ENCODE results near the gene ARF1. TPM values are rescaled to one million over a fixed set of nuclear protein-coding genes. Genes with fewer than 3 reads are reported as not detected.
A peak's percentile ranks its signal among the peaks of the same experiment; 100 is the strongest.

Gene ARF1
- total and polyA plus RNA-seq, 4 donors: 232 to 356 (median 320) TPM

DNA sequence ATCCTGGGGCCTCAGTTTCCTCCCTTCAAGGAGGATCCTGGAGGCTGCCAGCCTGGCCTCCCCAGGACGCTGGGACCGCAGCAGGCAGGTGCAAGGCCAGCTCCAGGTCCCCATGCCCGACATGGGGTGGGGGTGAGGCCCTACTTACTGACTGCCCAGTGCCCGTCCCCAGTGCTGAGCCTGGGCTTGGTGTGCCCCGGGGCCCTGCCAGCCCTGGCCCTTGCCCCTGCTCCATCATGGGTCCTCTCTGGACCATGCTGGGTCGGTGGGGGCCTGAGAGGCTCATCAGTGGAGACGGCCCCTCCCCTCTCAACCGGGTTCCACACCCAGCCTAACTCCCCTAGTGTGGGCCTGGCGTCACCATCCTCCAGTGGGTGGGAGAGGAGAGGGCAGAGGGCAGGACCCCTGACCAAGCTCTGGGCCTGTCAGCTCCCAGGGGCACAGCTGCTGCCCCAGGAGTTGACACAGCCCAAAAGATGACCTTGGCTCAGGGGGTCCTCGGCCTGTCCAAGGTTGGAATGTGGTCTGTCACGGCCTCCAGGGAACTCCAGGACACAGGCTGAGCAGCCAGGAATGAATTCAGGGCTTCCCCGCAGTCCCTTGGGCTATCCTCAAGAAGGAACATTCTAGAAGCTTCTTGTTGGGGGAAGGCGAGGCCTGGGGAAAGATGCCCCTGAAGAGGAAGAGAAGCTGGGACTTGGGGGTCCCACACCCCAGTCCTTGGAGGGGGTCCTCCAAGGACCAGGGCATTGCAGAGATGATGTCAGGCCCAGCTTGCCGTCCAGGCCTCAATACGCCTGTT lies 17.6 kb upstream of the ARF1 start:
- ATAC-seq (ENCODE audit: low FRiP score): no peak
- WGBS, 2 donors: 70 to 74% methylated on average over 15 of the region's 15 CpGs
- no peaks in the 10 kb centered on the region for H3K27me3 ChIP-seq (ENCODE audit: control insufficient read depth in 1 of 2, insufficient read depth in 2 of 2, low read length in 1 of 2)

DNA sequence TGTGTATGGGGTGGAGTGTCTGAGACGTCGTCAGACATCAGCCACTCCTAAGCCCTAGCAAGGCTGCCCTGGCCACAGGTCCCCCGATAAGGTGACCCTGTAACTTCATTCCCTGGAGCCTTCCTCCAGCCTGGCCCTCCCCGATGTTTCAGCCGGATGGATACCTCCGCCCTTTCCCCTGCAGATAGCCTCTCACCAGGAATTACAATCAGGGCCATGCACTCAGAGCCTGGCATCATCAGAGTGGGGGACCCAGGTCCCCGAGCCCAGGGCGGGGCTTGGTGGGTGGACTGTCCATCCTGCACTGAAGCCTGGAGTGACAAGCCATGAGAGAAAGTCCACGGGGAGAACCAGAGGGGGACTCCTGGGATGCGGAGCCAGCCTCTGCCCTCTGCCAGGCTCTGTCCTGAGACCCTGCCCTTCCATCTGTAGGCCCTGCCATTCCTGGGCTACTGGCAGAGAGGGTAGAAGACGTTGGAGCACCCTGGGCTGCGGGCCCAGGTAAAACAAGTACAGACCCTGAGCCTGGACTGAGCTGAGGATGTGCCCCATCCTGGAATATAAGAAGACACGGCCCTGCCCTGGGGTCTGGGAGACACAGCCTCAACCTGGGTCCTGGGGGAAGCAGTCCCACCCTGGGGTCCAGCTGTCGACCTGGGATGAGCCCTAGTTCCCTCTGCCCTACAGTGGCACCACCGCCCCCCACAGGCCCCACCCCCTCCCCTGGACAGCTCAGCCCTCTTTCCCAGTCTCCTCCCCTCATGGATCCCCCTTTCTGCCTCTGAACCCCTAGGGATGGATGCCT lies 16.8 kb upstream of the ARF1 start:
- Histone ChIP-seq H3K4me3 (ENCODE audit: low read length in 2 of 2) (no peak overlapping the region), H3K9me3 (ENCODE audit: control insufficient read depth, low read length) (no peaks in the 10 kb centered on the region), H3K36me3 (ENCODE audit: control insufficient read depth in 1 of 2, insufficient read depth in 2 of 2, low read length in 1 of 2) (no peaks in the 10 kb centered on the region), H3K4me1 (ENCODE audit: control insufficient read depth in 1 of 2, insufficient read depth in 2 of 2, low read length in 2 of 2) (no peaks in the 10 kb centered on the region), H3K27ac (ENCODE audit: low read depth in 1 of 2, low read length in 2 of 2) (no peak overlapping the region), H3K27me3 (ENCODE audit: control insufficient read depth in 1 of 2, insufficient read depth in 2 of 2, low read length in 1 of 2) (no peaks in the 10 kb centered on the region)
- 75 to 79% methylated on average over 15 of the region's 15 CpGs for WGBS, 2 donors
- intact Hi-C loops (cut with DNase I): no loop called here
- DNase-seq (peak in 1 of 2 donors; percentile 30), ATAC-seq (ENCODE audit: low FRiP score) (no peak)

More for the DNA sequence above, 17.6 kb upstream of the ARF1 start:
- H3K4me3 ChIP-seq (ENCODE audit: low read length in 2 of 2): no peak overlapping the region
- no peaks in the 10 kb centered on the region for H3K9me3 ChIP-seq (ENCODE audit: control insufficient read depth, low read length)
- intact Hi-C loops (cut with DNase I): no loop called here
- peak; percentile 20 to 51 for DNase-seq
- H3K27ac ChIP-seq (ENCODE audit: low read depth in 1 of 2, low read length in 2 of 2): no peak overlapping the region
- no peaks in the 10 kb centered on the region for H3K36me3 ChIP-seq (ENCODE audit: control insufficient read depth in 1 of 2, insufficient read depth in 2 of 2, low read length in 1 of 2)
- no peaks in the 10 kb centered on the region for H3K4me1 ChIP-seq (ENCODE audit: control insufficient read depth in 1 of 2, insufficient read depth in 2 of 2, low read length in 2 of 2)

GRCh38 chr1:228066416-228066815 lies 16.1 kb upstream of the ARF1 start:
- no peak overlapping the region for H3K4me3 ChIP-seq (ENCODE audit: low read length in 2 of 2)
- no peaks in the 10 kb centered on the region for H3K27me3 ChIP-seq (ENCODE audit: control insufficient read depth in 1 of 2, insufficient read depth in 2 of 2, low read length in 1 of 2)
- H3K4me1 ChIP-seq (ENCODE audit: control insufficient read depth in 1 of 2, insufficient read depth in 2 of 2, low read length in 2 of 2): no peaks in the 10 kb centered on the region
- H3K36me3 ChIP-seq (ENCODE audit: control insufficient read depth in 1 of 2, insufficient read depth in 2 of 2, low read length in 1 of 2): no peaks in the 10 kb centered on the region
- DNase-seq (peak in 1 of 2 donors; percentile 35), ATAC-seq (ENCODE audit: low FRiP score) (no peak)
- WGBS, 2 donors: 25 to 37% methylated on average over 4 of the region's 4 CpGs
- H3K27ac ChIP-seq (ENCODE audit: low read depth in 1 of 2, low read length in 2 of 2): no peak overlapping the region
- intact Hi-C loops (cut with DNase I): no loop called here
- H3K9me3 ChIP-seq (ENCODE audit: control insufficient read depth, low read length): no peaks in the 10 kb centered on the region

- Histone ChIP-seq H3K4me3 (ENCODE audit: low read length in 2 of 2) (no peak overlapping the region), H3K4me1 (ENCODE audit: control insufficient read depth in 1 of 2, insufficient read depth in 2 of 2, low read length in 2 of 2) (no peaks in the 10 kb centered on the region), H3K9me3 (ENCODE audit: control insufficient read depth, low read length) (no peaks in the 10 kb centered on the region), H3K27me3 (ENCODE audit: control insufficient read depth in 1 of 2, insufficient read depth in 2 of 2, low read length in 1 of 2) (no peaks in the 10 kb centered on the region), H3K27ac (ENCODE audit: low read depth in 1 of 2, low read length in 2 of 2) (no peak overlapping the region), H3K36me3 (ENCODE audit: control insufficient read depth in 1 of 2, insufficient read depth in 2 of 2, low read length in 1 of 2) (no peaks in the 10 kb centered on the region)
- ATAC-seq (ENCODE audit: low FRiP score) (no peak), DNase-seq (peak; percentile 34 to 61)
- WGBS, 2 donors: 49 to 54% methylated on average over 10 of the region's 10 CpGs
- intact Hi-C loops (cut with DNase I): no loop called here
These were observed 15.4 kb upstream of the ARF1 start for GRCh38 chr1:228066891-228067654.

GRCh38 chr1:228068359-228068758 lies 14.1 kb upstream of the ARF1 start:
- Histone ChIP-seq H3K4me3 (ENCODE audit: low read length in 2 of 2) (no peak overlapping the region), H3K4me1 (ENCODE audit: control insufficient read depth in 1 of 2, insufficient read depth in 2 of 2, low read length in 2 of 2) (no peaks in the 10 kb centered on the region), H3K36me3 (ENCODE audit: control insufficient read depth in 1 of 2, insufficient read depth in 2 of 2, low read length in 1 of 2) (no peaks in the 10 kb centered on the region), H3K27ac (ENCODE audit: low read depth in 1 of 2, low read length in 2 of 2) (no peak overlapping the region), H3K27me3 (ENCODE audit: control insufficient read depth in 1 of 2, insufficient read depth in 2 of 2, low read length in 1 of 2) (no peaks in the 10 kb centered on the region), H3K9me3 (ENCODE audit: control insufficient read depth, low read length) (no peaks in the 10 kb centered on the region)
- ATAC-seq (ENCODE audit: low FRiP score): no peak
- intact Hi-C loops (cut with DNase I): no loop called here
- WGBS, 2 donors: 75 to 79% methylated on average over 7 of the region's 7 CpGs
- no peak for DNase-seq

- no peaks in the 10 kb centered on the region for H3K36me3 ChIP-seq (ENCODE audit: control insufficient read depth in 1 of 2, insufficient read depth in 2 of 2, low read length in 1 of 2)
- DNase-seq (no peak), ATAC-seq (ENCODE audit: low FRiP score) (no peak)
- no peak overlapping the region for H3K27ac ChIP-seq (ENCODE audit: low read depth in 1 of 2, low read length in 2 of 2)
- intact Hi-C loops (cut with DNase I): no loop called here
- H3K9me3 ChIP-seq (ENCODE audit: control insufficient read depth, low read length): no peaks in the 10 kb centered on the region
- no peak overlapping the region for H3K4me3 ChIP-seq (ENCODE audit: low read length in 2 of 2)
- WGBS, 2 donors: 53 to 57% methylated on average over 2 of the region's 2 CpGs
- H3K4me1 ChIP-seq (ENCODE audit: control insufficient read depth in 1 of 2, insufficient read depth in 2 of 2, low read length in 2 of 2): no peaks in the 10 kb centered on the region
- H3K27me3 ChIP-seq (ENCODE audit: control insufficient read depth in 1 of 2, insufficient read depth in 2 of 2, low read length in 1 of 2): no peaks in the 10 kb centered on the region
These were observed 12.3 kb upstream of the ARF1 start for GRCh38 chr1:228070173-228070572.

DNA sequence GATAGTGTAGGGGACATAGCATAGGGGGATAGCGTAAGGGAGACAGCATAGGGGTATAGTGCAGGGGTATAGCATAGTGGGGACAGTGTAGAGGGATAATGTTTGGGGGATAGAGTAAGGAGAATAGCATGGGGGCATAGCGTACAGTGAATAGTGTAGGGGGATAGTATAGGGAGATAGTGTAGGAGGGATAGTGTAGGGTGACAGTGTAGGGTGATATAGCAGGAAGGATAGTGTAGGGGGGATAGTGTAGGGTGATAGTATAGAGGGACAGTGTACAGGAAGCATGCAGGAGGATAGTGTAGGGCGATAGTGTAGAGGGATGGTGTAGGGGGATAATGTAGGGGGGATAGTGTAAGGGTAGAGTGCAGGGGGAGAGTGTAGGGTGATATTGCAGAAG lies 11.7 kb upstream of the ARF1 start:
- no peaks in the 10 kb centered on the region for H3K27me3 ChIP-seq (ENCODE audit: control insufficient read depth in 1 of 2, insufficient read depth in 2 of 2, low read length in 1 of 2)
- no peaks in the 10 kb centered on the region for H3K36me3 ChIP-seq (ENCODE audit: control insufficient read depth in 1 of 2, insufficient read depth in 2 of 2, low read length in 1 of 2)
- no peaks in the 10 kb centered on the region for H3K9me3 ChIP-seq (ENCODE audit: control insufficient read depth, low read length)
- no peaks in the 10 kb centered on the region for H3K4me1 ChIP-seq (ENCODE audit: control insufficient read depth in 1 of 2, insufficient read depth in 2 of 2, low read length in 2 of 2)
- 78 to 81% methylated on average over 3 of the region's 3 CpGs for WGBS, 2 donors
- intact Hi-C loops (cut with DNase I): no loop called here
- no peak for DNase-seq
- H3K4me3 ChIP-seq (ENCODE audit: low read length in 2 of 2): no peak overlapping the region
- no peak overlapping the region for H3K27ac ChIP-seq (ENCODE audit: low read depth in 1 of 2, low read length in 2 of 2)
- ATAC-seq (ENCODE audit: low FRiP score): no peak

DNA sequence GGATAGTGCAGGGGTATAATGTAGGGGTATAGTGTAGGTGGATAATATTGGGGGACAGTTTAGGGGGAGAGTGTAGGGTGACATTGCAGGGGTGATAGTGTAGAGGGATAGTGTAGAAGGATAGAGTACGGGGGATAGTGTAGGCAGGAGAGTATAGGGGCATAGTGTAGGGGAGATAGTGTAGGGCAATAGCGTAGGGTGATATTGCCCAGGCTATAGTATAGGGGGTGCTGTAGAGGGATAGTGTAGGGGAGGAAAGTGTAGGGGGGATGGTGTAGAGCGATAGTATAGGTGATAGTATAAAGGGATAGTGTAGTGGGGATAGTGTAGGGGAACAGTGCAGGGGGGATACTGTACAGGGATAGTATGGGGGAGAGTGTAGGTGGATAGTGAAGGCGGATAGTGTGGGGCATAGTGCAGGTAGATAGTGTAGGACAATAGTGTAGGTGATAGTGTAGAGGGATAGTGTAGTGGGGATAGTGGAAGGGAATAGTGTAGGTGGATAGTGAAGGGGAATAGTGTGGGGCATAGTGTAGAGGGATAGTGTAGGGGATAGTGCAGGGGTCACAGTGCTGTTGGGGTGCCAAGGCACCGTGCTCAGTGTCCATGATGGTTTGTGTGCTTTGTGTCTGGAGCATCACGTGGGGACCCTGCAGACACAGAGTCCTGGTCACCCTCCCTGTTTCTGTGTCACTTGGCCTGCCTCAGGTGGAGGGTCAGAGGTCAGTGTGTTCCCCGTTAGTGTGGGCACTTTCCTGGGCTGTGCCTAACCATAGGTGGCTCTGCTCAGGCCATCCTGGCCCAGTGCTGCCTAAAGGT lies 10.5 kb upstream of the ARF1 start:
- intact Hi-C loops (cut with DNase I): no loop called here
- Histone ChIP-seq H3K36me3 (ENCODE audit: control insufficient read depth in 1 of 2, insufficient read depth in 2 of 2, low read length in 1 of 2) (no peaks in the 10 kb centered on the region), H3K4me1 (ENCODE audit: control insufficient read depth in 1 of 2, insufficient read depth in 2 of 2, low read length in 2 of 2) (no peaks in the 10 kb centered on the region), H3K4me3 (ENCODE audit: low read length in 2 of 2) (no peak overlapping the region), H3K9me3 (ENCODE audit: control insufficient read depth, low read length) (no peaks in the 10 kb centered on the region), H3K27ac (ENCODE audit: low read depth in 1 of 2, low read length in 2 of 2) (no peak overlapping the region), H3K27me3 (ENCODE audit: control insufficient read depth in 1 of 2, insufficient read depth in 2 of 2, low read length in 1 of 2) (no peaks in the 10 kb centered on the region)
- peak; percentile 8 for ATAC-seq (ENCODE audit: low FRiP score)
- WGBS, 2 donors: 62 to 64% methylated on average over 7 of the region's 7 CpGs
- DNase-seq: peak in 1 of 2 donors; percentile 71
